ENCODE measurements around the gene TMEM223. TPM values are rescaled to one million over a fixed set of nuclear protein-coding genes. Genes with fewer than 3 reads are reported as not detected.
"Not testable (repeated sequence)": the region's sequence is repeated elsewhere in the genome, so short reads cannot be mapped to it uniquely, and the experiment has no call there.

The TMEM223 gene
- polyA plus RNA-seq, 3 donors = 5.7 to 20.4 (median 19.6) TPM

DNA sequence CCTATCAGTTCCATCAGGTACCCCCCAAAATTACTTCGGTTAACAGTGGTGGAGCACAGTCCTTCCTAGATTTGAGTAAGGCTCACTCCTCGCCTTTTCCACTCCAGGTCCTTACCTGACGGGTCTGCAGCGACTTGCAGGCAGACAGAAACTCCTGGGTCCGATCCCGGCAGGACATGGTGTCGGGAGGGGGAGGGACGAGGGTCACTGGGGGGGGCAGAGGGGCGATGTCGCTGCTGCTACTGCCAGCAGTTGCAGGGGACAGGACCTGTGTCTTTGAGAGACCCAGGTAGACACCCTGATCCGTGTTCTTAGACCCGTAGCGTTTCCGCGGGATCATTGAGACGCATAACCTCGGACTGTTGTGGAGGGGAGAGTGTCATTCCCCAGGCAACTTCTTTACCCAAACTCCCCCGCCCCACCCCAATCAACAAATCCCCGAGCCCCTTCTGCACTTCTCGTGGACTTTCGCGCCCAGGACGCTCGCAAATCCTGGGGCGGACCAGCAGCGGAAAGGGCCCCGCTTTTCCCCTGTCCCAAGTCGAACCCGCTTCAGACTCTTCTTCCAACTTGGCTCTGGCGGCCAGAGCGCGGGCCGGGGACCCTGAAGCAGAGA lies 39.2 kb upstream of the TMEM223 start:
- Histone ChIP-seq H3K9me3 (replicated peaks in 1 of 2; ENCODE audit: control insufficient read depth in 1 of 2, insufficient read depth in 1 of 2, low read length in 2 of 2) (no peaks in the 10 kb centered on the region), H4K20me1 (ENCODE audit: insufficient read depth, low read length) (peaks cover 21% of the 10 kb centered on the region), H3K27me3 (ENCODE audit: control insufficient read depth in 2 of 2, insufficient read depth in 2 of 2, low read length in 2 of 2) (no peaks in the 10 kb centered on the region), H3K9ac (ENCODE audit: insufficient read depth, low read length, poor library complexity, severe bottlenecking) (peak overlapping the region; percentile 90), H2AFZ (ENCODE audit: insufficient read depth, low read depth, low read length, poor library complexity, severe bottlenecking) (peak overlapping the region; percentile 68), H3K36me3 (replicated peaks in 1 of 2; ENCODE audit: control insufficient read depth in 1 of 2, insufficient read depth in 2 of 2, low read length in 2 of 2) (peaks cover 27 to 43% of the 10 kb centered on the region in 2 donors), H3K27ac (ENCODE audit: low read depth in 1 of 2, low read length in 2 of 2) (peak overlapping the region; percentile 84 to 86), H3K4me1 (ENCODE audit: control insufficient read depth in 1 of 2, insufficient read depth in 2 of 2, low read length in 2 of 2) (peaks cover 24 to 31% of the 10 kb centered on the region in 2 donors), H3K4me2 (replicated peaks; ENCODE audit: extremely low read depth, low read length, poor library complexity, severe bottlenecking) (peak overlapping the region; percentile 96), H3K79me2 (ENCODE audit: insufficient read depth, low read length) (peaks cover 89% of the 10 kb centered on the region), H3K4me3 (replicated peaks in 1 of 3; ENCODE audit: low read depth in 2 of 3, low read length in 3 of 3) (peak overlapping the region; percentile 69 to 96 (median 88))
- Mint-ChIP-seq H3K9me3 (no peaks in the 10 kb centered on the region), H3K4me1 (peaks cover 32% of the 10 kb centered on the region), H3K27ac (peak overlapping the region; percentile 99 to 100 (median 99)), H3K36me3 (peaks cover 42 to 58% of the 10 kb centered on the region in 2 donors), H3K27me3 (ENCODE audit: low read depth in 3 of 3) (no peaks in the 10 kb centered on the region), H3K4me3 (peak overlapping the region; percentile 97 to 98)
- WGBS (ENCODE audit: insufficient coverage) = 0% methylated on average over 19 of the region's 33 CpGs
- TF ChIP-seq, protein P1, sequence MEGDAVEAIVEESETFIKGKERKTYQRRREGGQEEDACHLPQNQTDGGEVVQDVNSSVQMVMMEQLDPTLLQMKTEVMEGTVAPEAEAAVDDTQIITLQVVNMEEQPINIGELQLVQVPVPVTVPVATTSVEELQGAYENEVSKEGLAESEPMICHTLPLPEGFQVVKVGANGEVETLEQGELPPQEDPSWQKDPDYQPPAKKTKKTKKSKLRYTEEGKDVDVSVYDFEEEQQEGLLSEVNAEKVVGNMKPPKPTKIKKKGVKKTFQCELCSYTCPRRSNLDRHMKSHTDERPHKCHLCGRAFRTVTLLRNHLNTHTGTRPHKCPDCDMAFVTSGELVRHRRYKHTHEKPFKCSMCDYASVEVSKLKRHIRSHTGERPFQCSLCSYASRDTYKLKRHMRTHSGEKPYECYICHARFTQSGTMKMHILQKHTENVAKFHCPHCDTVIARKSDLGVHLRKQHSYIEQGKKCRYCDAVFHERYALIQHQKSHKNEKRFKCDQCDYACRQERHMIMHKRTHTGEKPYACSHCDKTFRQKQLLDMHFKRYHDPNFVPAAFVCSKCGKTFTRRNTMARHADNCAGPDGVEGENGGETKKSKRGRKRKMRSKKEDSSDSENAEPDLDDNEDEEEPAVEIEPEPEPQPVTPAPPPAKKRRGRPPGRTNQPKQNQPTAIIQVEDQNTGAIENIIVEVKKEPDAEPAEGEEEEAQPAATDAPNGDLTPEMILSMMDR (IDR thresholded peaks at IDR 0.05) = no peak
- intact Hi-C loops (cut with micrococcal nuclease) = loop anchor here (2.0 to 5.0 kb wide), 2 partner anchors 44 kb away; partner anchors contain the start of gene TMEM179B (in 2 of the 2)
- peak in 1 of 3 donors; percentile 41 for DNase-seq

DNA sequence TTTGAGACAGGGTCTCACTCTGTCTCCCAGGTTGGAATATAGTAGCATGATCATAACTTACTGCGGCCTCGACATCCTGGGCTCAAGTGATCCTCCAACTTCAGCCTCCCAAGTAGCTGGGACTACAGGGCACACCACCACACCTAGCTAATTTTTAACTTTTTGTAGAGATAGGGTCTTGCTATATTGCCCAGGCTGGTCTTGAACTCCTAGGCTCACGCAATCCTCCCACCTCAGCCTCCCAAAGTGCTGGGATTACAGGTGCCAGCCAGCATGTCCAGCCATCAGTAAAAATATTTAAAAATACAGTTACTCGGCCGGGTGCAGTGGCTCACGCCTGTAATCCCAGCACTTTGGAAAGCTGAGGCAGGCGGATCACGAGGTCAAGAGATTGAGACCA lies 36.3 kb upstream of the TMEM223 start:
- H3K9me3 Mint-ChIP-seq; H2AFZ ChIP-seq (ENCODE audit: insufficient read depth, low read depth, low read length, poor library complexity, severe bottlenecking); H3K4me2 ChIP-seq (replicated peaks; ENCODE audit: extremely low read depth, low read length, poor library complexity, severe bottlenecking); intact Hi-C loops (cut with micrococcal nuclease); DNase-seq; H3K4me3 Mint-ChIP-seq; H3K9ac ChIP-seq (ENCODE audit: insufficient read depth, low read length, poor library complexity, severe bottlenecking); H3K27me3 Mint-ChIP-seq (ENCODE audit: low read depth in 3 of 3); H3K9me3 ChIP-seq (replicated peaks in 1 of 2; ENCODE audit: control insufficient read depth in 1 of 2, insufficient read depth in 1 of 2, low read length in 2 of 2); H3K4me3 ChIP-seq (replicated peaks in 1 of 3; ENCODE audit: low read depth in 2 of 3, low read length in 3 of 3); H3K27me3 ChIP-seq (ENCODE audit: control insufficient read depth in 2 of 2, insufficient read depth in 2 of 2, low read length in 2 of 2): not testable (repeated sequence)
- 89% methylated on average over 6 of the region's 8 CpGs for WGBS (ENCODE audit: insufficient coverage)
- peaks cover 21% of the 10 kb centered on the region for H4K20me1 ChIP-seq (ENCODE audit: insufficient read depth, low read length)
- Mint-ChIP-seq H3K36me3 (peaks cover 48 to 61% of the 10 kb centered on the region in 2 donors), H3K27ac (peak overlapping the region in 1 of 7 donors; percentile 31), H3K4me1 (peaks cover 20% of the 10 kb centered on the region)
- peak overlapping the region in 1 of 2 donors; percentile 4 for H3K27ac ChIP-seq (ENCODE audit: low read depth in 1 of 2, low read length in 2 of 2)
- peaks cover 47% of the 10 kb centered on the region in 2 donors for H3K36me3 ChIP-seq (replicated peaks in 1 of 2; ENCODE audit: control insufficient read depth in 1 of 2, insufficient read depth in 2 of 2, low read length in 2 of 2)
- peaks cover 20 to 24% of the 10 kb centered on the region in 2 donors for H3K4me1 ChIP-seq (ENCODE audit: control insufficient read depth in 1 of 2, insufficient read depth in 2 of 2, low read length in 2 of 2)
- H3K79me2 ChIP-seq (ENCODE audit: insufficient read depth, low read length) = peaks cover 71% of the 10 kb centered on the region

Data from CD14-positive monocyte (primary cell).